ENCODE measurements around the gene EID2B. TPM values are rescaled to one million over a fixed set of nuclear protein-coding genes. Genes with fewer than 3 reads are reported as not detected.

The EID2B gene, protein sequence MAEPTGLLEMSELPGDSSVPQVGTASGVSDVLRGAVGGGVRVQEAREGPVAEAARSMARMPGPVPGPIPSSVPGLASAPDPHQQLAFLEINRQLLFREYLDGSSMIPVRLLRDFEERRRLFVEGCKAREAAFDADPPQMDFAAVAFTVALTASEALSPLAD
- total RNA-seq = 1.1 and 1.2 TPM in 2 replicates

DNA sequence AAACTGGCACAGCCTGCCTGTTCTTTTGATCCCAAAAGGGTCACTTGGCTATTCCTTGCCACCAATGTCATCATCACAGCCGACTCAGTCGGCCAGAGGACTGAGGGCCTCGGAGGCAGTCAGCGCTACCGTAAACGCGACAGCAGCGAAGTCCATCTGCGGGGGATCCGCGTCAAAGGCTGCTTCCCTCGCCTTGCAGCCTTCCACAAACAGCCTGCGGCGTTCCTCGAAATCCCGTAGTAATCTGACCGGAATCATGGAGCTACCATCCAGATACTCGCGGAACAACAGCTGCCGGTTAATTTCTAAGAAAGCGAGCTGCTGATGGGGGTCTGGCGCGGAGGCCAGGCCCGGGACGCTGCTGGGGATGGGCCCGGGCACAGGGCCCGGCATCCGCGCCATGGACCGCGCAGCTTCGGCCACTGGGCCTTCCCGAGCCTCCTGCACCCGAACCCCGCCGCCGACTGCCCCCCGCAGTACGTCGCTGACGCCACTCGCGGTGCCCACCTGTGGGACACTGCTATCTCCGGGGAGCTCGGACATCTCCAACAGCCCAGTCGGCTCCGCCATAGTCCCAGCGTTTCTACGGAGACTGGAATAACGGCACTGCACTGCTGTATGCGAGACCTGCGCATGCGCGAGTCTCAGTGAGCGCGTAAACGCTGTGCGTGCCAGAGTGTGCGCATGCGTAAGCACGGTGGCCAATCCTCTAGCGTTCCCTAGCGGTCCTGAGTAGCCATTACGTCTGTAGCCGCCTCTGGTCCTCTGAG is at the start of gene EID2B:
Gene EID2B (minus strand): TSS at position 620 of the 770 bp plus-strand sequence. CDS start 50 bp downstream, at position 570.

DNA sequence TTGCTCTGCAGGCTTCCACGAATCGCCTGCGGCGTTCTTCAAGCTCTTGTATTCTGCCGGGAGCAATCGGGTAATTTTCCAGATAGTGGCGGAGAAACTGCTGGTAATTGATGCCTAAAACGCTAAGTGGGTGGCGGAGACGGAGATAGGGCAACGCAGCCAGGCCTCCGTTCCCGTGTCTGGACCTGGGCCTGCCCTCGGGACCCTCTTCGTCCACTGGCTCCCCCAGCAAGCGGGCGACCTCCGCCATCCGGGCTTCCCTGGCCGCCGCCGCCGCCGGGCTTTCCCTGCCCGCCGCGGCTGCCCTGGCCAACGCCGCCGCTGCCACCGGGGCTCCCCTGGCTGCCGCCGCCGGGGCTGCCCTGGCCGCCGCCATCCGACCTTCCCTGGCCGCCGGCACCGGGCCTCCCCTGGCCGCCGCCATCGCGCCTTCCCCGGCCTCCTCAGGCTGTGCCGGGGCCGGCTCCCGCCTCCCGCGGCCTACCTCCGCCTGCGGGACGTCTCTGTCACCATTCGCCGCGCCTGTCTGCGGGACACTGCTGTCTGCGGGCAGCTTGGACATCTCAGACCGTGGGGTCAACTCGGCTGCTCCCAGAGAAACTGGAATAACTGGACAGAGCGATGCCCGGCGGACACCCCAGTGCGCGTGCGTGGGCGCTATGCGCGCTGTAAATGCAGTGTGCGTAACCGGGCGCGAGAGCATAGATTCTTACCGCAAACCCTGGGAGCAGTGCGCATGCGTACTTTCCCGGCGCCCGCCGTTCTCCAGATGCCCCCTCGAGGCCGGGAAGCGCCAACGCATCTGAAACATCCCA is 7.1 kb upstream of the EID2B start, which contains the start of gene EID2:
Gene EID2 (minus strand): TSS at position 644 of the 815 bp plus-strand sequence. CDS start 82 bp downstream, at position 562.

DNA sequence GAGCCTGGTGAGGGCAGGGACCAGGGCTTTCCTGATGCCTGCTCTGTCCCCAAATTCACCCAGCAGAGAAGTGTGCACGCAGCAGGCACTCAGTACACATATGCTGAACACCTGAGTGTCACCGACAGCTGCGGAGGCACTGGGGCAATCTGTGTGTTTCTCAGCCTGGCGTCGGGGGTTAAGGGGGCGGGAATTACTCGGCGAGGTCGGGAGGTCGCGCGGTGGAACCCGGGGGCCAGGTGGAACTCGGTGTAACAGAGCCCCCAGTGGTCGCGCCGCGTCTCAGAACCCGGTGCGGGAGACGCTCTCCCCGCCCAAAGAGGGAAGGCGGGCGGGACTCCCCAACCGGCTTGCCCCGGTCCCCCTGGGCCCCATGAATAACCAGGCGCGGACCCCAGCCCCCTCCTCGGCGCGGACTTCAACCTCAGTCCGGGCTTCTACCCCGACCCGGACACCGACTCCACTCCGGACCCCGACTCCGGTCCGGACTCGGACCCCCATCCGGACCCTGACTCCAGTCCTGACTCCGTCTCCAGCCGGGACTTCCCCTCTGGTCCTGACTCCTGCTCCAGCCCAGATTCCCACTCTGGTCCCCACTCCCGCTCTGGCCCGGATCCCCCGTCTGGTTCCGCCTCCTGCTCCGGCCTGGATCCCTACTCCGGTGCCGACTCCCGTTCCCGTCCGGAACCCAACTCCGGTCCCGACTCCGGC is 17.7 kb downstream of the EID2B start, which contains the start of gene SELENOV:
Gene SELENOV (plus strand): TSS at position 300 of the 711 bp plus-strand sequence. CDS start 74 bp downstream, at position 374.

DNA sequence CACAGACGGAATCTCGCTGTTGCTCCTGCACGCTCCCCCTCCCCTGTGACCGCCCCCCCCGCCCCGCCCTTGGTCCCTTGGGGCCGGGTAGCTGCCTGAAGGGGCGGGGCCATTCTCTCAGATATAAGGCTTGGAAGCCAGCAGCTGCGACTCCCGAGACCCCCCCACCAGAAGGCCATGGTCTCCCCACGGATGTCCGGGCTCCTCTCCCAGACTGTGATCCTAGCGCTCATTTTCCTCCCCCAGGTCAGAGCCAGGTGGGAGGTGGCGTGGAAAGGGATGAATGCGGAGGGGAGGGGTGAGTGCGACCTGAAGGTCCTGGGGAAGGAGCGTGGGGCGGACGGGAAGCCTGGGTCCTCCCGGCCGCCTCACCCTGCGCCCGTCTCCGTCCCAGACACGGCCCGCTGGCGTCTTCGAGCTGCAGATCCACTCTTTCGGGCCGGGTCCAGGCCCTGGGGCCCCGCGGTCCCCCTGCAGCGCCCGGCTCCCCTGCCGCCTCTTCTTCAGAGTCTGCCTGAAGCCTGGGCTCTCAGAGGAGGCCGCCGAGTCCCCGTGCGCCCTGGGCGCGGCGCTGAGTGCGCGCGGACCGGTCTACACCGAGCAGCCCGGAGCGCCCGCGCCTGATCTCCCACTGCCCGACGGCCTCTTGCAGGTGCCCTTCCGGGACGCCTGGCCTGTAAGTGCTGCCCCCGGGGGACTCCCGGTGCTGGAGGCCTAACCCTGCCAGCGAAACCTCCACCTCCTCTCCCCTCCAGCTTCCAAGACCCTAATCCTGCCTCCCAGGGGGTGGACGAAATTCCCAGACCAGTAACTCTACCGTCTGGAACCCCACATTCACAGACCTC is 33.6 kb downstream of the EID2B start, which contains the start of gene DLL3:
Gene DLL3 (plus strand): TSS at position 150 of the 845 bp plus-strand sequence. CDS start 28 bp downstream, at position 178.

Other genes with a start within 250 kb of the EID2B start
- not detected in 2 replicates for gene IFNL1, start 236.4 kb downstream of the EID2B start, total RNA-seq
- gene LRFN1, start 212.0 kb downstream of the EID2B start, total RNA-seq = 0.39 TPM in 1 of 2 replicates, not detected in the other
- gene GMFG, start 196.8 kb downstream of the EID2B start, total RNA-seq = not detected in 2 replicates
- 64.0 and 66.7 TPM in 2 replicates for gene SAMD4B, start 190.4 kb downstream of the EID2B start, total RNA-seq
- gene PAF1, start 141.7 kb downstream of the EID2B start, total RNA-seq = 39.3 and 44.9 TPM in 2 replicates
- 18.1 and 20.9 TPM in 2 replicates for gene MED29, start 141.5 kb downstream of the EID2B start, total RNA-seq
- gene ZFP36, start 126.0 kb downstream of the EID2B start, total RNA-seq = 16.2 and 16.9 TPM in 2 replicates
- 17.5 and 29.4 TPM in 2 replicates for gene PLEKHG2, start 120.2 kb downstream of the EID2B start, total RNA-seq
- gene RPS16, start 96.9 kb downstream of the EID2B start, total RNA-seq = 123 and 173 TPM in 2 replicates
- 84.8 and 94.0 TPM in 2 replicates for gene SUPT5H, start 87.3 kb downstream of the EID2B start, total RNA-seq
- gene TIMM50, start 52.0 kb downstream of the EID2B start, total RNA-seq = 35.3 and 58.7 TPM in 2 replicates
- under 0.01 TPM in 1 of 2 replicates, not detected in the other for gene DLL3, start 33.9 kb downstream of the EID2B start, total RNA-seq
- not detected in 2 replicates for gene SELENOV, start 17.7 kb downstream of the EID2B start, total RNA-seq
- gene EID2, start 7.3 kb upstream of the EID2B start, total RNA-seq = 6.3 and 14.4 TPM in 2 replicates
- not detected in 2 replicates for gene LGALS13, start 69.7 kb upstream of the EID2B start, total RNA-seq
- gene LGALS16, start 123.1 kb upstream of the EID2B start, total RNA-seq = not detected in 2 replicates
- not detected in 2 replicates for gene LGALS14, start 171.6 kb upstream of the EID2B start, total RNA-seq
- not detected in 2 replicates for gene CLC, start 205.2 kb upstream of the EID2B start, total RNA-seq
- gene LEUTX, start 246.0 kb upstream of the EID2B start, total RNA-seq = not detected in 2 replicates